Urinary bladder (tissue), 4 donors: ENCODE measurements around the gene INF2. TPM values are rescaled to one million over a fixed set of nuclear protein-coding genes. Genes with fewer than 3 reads are reported as not detected.
"Not testable (repeated sequence)": the region's sequence is repeated elsewhere in the genome, so short reads cannot be mapped to it uniquely, and the experiment has no call there.

Source experiments
- DNase-seq: peaks from one replicate; pipeline ENCODE4 v3.0.0-alpha.2; 2015; ENCODE audit errors: extremely low spot score
- H3K27ac ChIP-seq: one replicate; pipeline ENCODE4 v1.5.1; 2013; ENCODE audit warnings: low read depth, mild to moderate bottlenecking, moderate library complexity
- H3K36me3 ChIP-seq: one replicate; pipeline ENCODE4 v1.6.1; 2013; ENCODE audit warnings: mild to moderate bottlenecking, moderate library complexity; ENCODE audit not compliant: insufficient read depth
- H3K4me1 ChIP-seq: one replicate; pipeline ENCODE4 v1.6.1; 2013; ENCODE audit warnings: mild to moderate bottlenecking, moderate library complexity; ENCODE audit not compliant: insufficient read depth
- H3K4me3 ChIP-seq: one replicate; pipeline ENCODE4 v1.5.1; 2013; ENCODE audit warnings: low read depth, low read length
- WGBS: extraction: QIAGEN DNeasy Blood & Tissue Kit; methylation state at CpG from one replicate; pipeline ENCODE4 v1.1.7; 2013; 5-methylcytosine and 5-hydroxymethylcytosine counted together
- polyA plus RNA-seq: library from polyadenylated mRNA; stranded (reverse); fragments of 200-250 nt; gene quantifications from one replicate; pipeline ENCODE4 v1.2.3, GENCODE V29; 2013
- total RNA-seq: library from RNA; depleted of rRNA; stranded (reverse); fragments of >200 nt; gene quantifications from one replicate; pipeline ENCODE4 v1.2.3, GENCODE V29; 2014
- donor health status: healthy with polysubstance abuse.
- donor health status: healthy.

Gene INF2
- total and polyA plus RNA-seq, 2 donors = 20.6 to 54.2 TPM

- H3K4me1 ChIP-seq = no peaks in the 10 kb centered on the region
Measured at GRCh38 chr14:104724981-104725771, 35.8 kb downstream of the INF2 start.

GRCh38 chr14:104725772-104726548, 36.5 kb downstream of the INF2 start:
- WGBS = 73% methylated on average over 25 of the region's 25 CpGs
- DNase-seq = no peak
- H3K4me3 ChIP-seq = no peak overlapping the region
- no peak overlapping the region for H3K27ac ChIP-seq
- H3K36me3 ChIP-seq = no peaks in the 10 kb centered on the region
- no peaks in the 10 kb centered on the region for H3K4me1 ChIP-seq

More at GRCh38 chr14:104724981-104725771, 35.8 kb downstream of the INF2 start:
- H3K36me3 ChIP-seq = no peaks in the 10 kb centered on the region
- peak overlapping the region; percentile 78 for H3K4me3 ChIP-seq
- DNase-seq = no peak
- 20% methylated on average over 24 of the region's 24 CpGs for WGBS
- no peak overlapping the region for H3K27ac ChIP-seq

- Histone ChIP-seq H3K27ac (no peak overlapping the region), H3K4me3 (no peak overlapping the region), H3K4me1 (no peaks in the 10 kb centered on the region), H3K36me3 (no peaks in the 10 kb centered on the region)
- 74% methylated on average over 21 of the region's 21 CpGs for WGBS
- DNase-seq = no peak
Measured at GRCh38 chr14:104726600-104727451, 37.4 kb downstream of the INF2 start.

GRCh38 chr14:104728631-104729030, 39.2 kb downstream of the INF2 start:
- Histone ChIP-seq H3K4me1 (no peaks in the 10 kb centered on the region), H3K36me3 (no peaks in the 10 kb centered on the region), H3K27ac (no peak overlapping the region), H3K4me3 (no peak overlapping the region)
- WGBS = 86% methylated on average over 17 of the region's 17 CpGs
- DNase-seq = no peak

GRCh38 chr14:104729176-104729834, 39.9 kb downstream of the INF2 start:
- not testable (repeated sequence) for H3K36me3 ChIP-seq, H3K4me1 ChIP-seq, H3K4me3 ChIP-seq, H3K27ac ChIP-seq, DNase-seq
- WGBS = 94% methylated on average over 59 of the region's 73 CpGs

- WGBS = 84% methylated on average over 16 of the region's 16 CpGs
- H3K4me1 ChIP-seq = no peaks in the 10 kb centered on the region
Measured at GRCh38 chr14:104729835-104730181, 40.4 kb downstream of the INF2 start.

GRCh38 chr14:104730487-104730886, 41.1 kb downstream of the INF2 start:
- no peak overlapping the region for H3K4me3 ChIP-seq
- no peak overlapping the region for H3K27ac ChIP-seq
- no peak for DNase-seq
- H3K36me3 ChIP-seq = no peaks in the 10 kb centered on the region
- no peaks in the 10 kb centered on the region for H3K4me1 ChIP-seq
- WGBS = 77% methylated on average over 5 of the region's 5 CpGs

More at GRCh38 chr14:104729835-104730181, 40.4 kb downstream of the INF2 start:
- Histone ChIP-seq H3K36me3 (no peaks in the 10 kb centered on the region), H3K4me3 (no peak overlapping the region), H3K27ac (no peak overlapping the region)
- DNase-seq = no peak

GRCh38 chr14:104731320-104732294, 42.2 kb downstream of the INF2 start:
- Histone ChIP-seq H3K27ac (peak overlapping the region; percentile 81), H3K4me1 (peaks cover 5% of the 10 kb centered on the region), H3K4me3 (no peak overlapping the region), H3K36me3 (no peaks in the 10 kb centered on the region)
- DNase-seq = no peak
- 84% methylated on average over 18 of the region's 18 CpGs for WGBS

GRCh38 chr14:104732355-104732804, 43.0 kb downstream of the INF2 start:
- peak overlapping the region; percentile 81 for H3K27ac ChIP-seq
- no peaks in the 10 kb centered on the region for H3K36me3 ChIP-seq
- DNase-seq = no peak
- peaks cover 6% of the 10 kb centered on the region for H3K4me1 ChIP-seq
- no peak overlapping the region for H3K4me3 ChIP-seq
- 79% methylated on average over 14 of the region's 14 CpGs for WGBS

GRCh38 chr14:104732931-104733681, 43.7 kb downstream of the INF2 start:
- no peak for DNase-seq
- H3K4me1 ChIP-seq = peaks cover 6% of the 10 kb centered on the region
- H3K36me3 ChIP-seq = no peaks in the 10 kb centered on the region
- no peak overlapping the region for H3K4me3 ChIP-seq
- peak overlapping the region; percentile 61 for H3K27ac ChIP-seq
- WGBS = 87% methylated on average over 23 of the region's 23 CpGs

GRCh38 chr14:104734051-104734587, 44.7 kb downstream of the INF2 start:
- Histone ChIP-seq H3K4me1 (peaks cover 6% of the 10 kb centered on the region), H3K36me3 (no peaks in the 10 kb centered on the region), H3K27ac (no peak overlapping the region), H3K4me3 (no peak overlapping the region)
- no peak for DNase-seq
- 88% methylated on average over 6 of the region's 6 CpGs for WGBS
